ENCODE data around the gene DDX42. TPM values are rescaled to one million over a fixed set of nuclear protein-coding genes. Genes with fewer than 3 reads are reported as not detected.
A peak's percentile ranks its signal among the peaks of the same experiment; 100 is the strongest.

Gene DDX42
- total RNA-seq, 2 donors from 2014 or later: 119 to 121 TPM

- Mint-ChIP-seq H3K4me1 (peaks cover 28% of the 10 kb centered on the region), H3K4me3 (peak overlapping the region; percentile 26), H3K9me3 (no peaks in the 10 kb centered on the region), H3K27ac (peak overlapping the region; percentile 60), H3K27me3 (no peaks in the 10 kb centered on the region), H3K36me3 (ENCODE audit: low read depth) (peaks cover 100% of the 10 kb centered on the region)
- no peak for ATAC-seq (replicated peaks)
Observed at GRCh38 chr17:63823659-63824331, 49.8 kb downstream of the DDX42 start.

GRCh38 chr17:63824362-63824761, 50.4 kb downstream of the DDX42 start:
- Mint-ChIP-seq H3K27me3 (no peaks in the 10 kb centered on the region), H3K9me3 (no peaks in the 10 kb centered on the region), H3K4me3 (peak overlapping the region; percentile 26), H3K36me3 (ENCODE audit: low read depth) (peaks cover 100% of the 10 kb centered on the region), H3K4me1 (peaks cover 34% of the 10 kb centered on the region), H3K27ac (peak overlapping the region; percentile 60)
- ATAC-seq (replicated peaks): no peak

- ATAC-seq (replicated peaks): no peak
- Mint-ChIP-seq H3K27me3 (no peaks in the 10 kb centered on the region), H3K27ac (peak overlapping the region; percentile 98), H3K9me3 (no peaks in the 10 kb centered on the region), H3K4me1 (peaks cover 49% of the 10 kb centered on the region), H3K4me3 (peak overlapping the region; percentile 91), H3K36me3 (ENCODE audit: low read depth) (peaks cover 100% of the 10 kb centered on the region)
Observed at GRCh38 chr17:63826468-63827001, 52.6 kb downstream of the DDX42 start.

DNA sequence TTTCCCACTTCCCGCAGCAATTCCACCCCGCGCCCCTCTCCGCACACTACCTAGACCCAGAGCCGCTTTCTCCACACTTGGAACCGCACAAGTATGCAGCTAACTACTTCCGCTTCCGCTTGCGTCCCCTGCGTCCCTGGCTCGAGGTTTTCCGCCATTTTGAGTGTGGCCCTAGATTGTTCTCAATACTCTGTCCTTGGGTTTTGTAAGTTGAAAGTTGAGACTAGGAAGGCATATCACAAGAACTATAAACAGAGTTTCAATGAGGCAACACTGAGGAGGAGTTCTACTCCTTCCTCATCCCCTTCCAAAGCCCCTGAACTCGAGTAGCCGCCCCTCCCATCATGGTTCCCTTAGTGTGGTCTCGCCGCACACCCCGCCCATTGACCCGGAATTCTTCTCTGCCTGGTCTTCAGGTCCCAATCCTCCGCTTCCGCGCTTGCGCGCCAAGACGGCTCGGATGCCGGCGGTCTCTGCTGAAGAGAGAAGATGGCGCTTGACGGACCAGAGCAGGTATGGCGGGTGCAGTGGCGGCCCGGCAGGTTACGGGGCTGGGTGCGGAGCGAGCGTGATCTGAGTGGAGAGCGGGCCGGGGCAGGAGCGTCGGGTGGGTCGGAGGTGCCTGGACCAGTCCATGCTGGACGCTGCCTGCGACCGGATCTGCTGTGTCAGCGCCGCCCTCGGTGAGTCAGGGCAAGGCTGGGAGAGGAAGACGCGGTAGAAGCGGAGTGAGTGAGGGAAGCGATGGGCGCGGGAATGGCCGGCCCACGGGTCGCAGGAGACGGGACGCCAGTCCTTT, 53.2 kb downstream of the DDX42 start, which contains the start of the genes FTSJ3 and PSMC5:
TSS of gene FTSJ3 (minus strand) at position 662 of the 799 bp plus-strand sequence. CDS start 761 bp downstream, outside the sequence.
TSS of gene PSMC5 (plus strand) at position 430 of the 799 bp plus-strand sequence. CDS start at position 490, 60 bp downstream.
- ATAC-seq (replicated peaks): peak; percentile 96
- Mint-ChIP-seq H3K27ac (peak within 1 kb of the TSS; percentile 98), H3K4me3 (peak within 1 kb of the TSS; percentile 91), H3K4me1 (peaks cover 45% of the 10 kb centered on the region), H3K36me3 (ENCODE audit: low read depth) (peaks cover 100% of the 10 kb centered on the region), H3K27me3 (no peaks in the 10 kb centered on the region), H3K9me3 (no peaks in the 10 kb centered on the region)

DNA sequence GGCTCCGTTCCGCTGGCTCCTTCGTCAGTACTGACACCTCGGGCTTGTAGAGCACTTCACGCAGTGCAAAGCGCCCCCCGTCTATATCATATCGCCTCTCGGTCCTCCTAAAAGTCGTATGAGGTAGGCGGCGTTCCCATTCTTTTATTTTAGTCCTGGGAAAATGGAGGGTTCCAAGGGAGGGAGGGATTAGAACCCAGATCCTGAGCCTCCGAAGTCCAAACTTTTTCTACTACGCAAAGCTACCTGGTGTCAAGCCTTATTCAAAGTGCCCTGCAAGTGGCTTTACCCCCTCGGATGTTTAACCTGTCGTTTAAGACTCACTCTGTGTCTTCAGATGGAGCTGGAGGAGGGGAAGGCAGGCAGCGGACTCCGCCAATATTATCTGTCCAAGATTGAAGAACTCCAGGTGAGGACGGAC, 53.8 kb downstream of the DDX42 start:
- Mint-ChIP-seq H3K4me3 (peak overlapping the region; percentile 91), H3K4me1 (peaks cover 44% of the 10 kb centered on the region), H3K9me3 (no peaks in the 10 kb centered on the region), H3K27ac (peak overlapping the region; percentile 98), H3K36me3 (ENCODE audit: low read depth) (peaks cover 100% of the 10 kb centered on the region), H3K27me3 (no peaks in the 10 kb centered on the region)
- no peak for ATAC-seq (replicated peaks)

DNA sequence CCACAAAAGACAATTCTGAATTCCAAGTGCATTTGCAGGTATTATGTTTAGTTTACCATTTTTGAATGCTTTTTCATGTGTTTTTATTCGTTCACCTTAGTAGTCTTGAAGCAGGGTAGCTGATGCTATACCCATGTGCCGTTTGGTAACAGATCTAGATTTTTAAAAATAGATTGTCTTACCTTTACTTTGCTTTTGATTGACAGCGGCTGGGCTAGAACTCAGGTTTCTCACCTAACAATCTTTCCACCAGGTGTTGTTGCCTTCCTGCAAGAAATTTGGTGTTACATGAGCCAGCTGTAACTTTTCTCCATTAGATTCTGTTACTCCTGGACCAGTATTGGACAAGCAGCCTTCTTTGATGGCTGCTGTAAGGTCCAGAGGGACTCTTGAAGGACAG, 55.0 kb downstream of the DDX42 start:
- no peaks in the 10 kb centered on the region for H3K27me3 Mint-ChIP-seq
- ATAC-seq (replicated peaks): no peak
- H3K36me3 Mint-ChIP-seq (ENCODE audit: low read depth): peaks cover 100% of the 10 kb centered on the region
- no peaks in the 10 kb centered on the region for H3K9me3 Mint-ChIP-seq
- H3K27ac Mint-ChIP-seq: peak overlapping the region; percentile 80
- peaks cover 39% of the 10 kb centered on the region for H3K4me1 Mint-ChIP-seq
- H3K4me3 Mint-ChIP-seq: peak overlapping the region; percentile 91

DNA sequence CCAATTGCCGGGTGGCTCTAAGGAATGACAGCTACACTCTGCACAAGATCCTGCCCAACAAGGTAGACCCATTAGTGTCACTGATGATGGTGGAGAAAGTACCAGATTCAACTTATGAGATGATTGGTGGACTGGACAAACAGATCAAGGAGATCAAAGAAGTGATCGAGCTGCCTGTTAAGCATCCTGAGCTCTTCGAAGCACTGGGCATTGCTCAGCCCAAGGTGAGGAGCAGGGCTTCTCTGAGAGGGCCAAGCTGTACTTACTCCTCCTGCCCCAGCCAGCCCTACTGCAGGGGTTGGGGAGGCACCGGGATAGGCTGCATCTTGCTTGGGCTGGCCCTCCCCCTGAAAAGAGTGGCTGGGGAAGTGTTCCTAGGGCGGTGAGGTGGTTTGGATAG, 56.3 kb downstream of the DDX42 start:
- Mint-ChIP-seq H3K4me1 (peaks cover 30% of the 10 kb centered on the region), H3K9me3 (no peaks in the 10 kb centered on the region), H3K4me3 (peak overlapping the region; percentile 91), H3K36me3 (ENCODE audit: low read depth) (peaks cover 100% of the 10 kb centered on the region), H3K27ac (peak overlapping the region; percentile 80), H3K27me3 (no peaks in the 10 kb centered on the region)
- no peak for ATAC-seq (replicated peaks)

- H3K4me1 Mint-ChIP-seq: peaks cover 26% of the 10 kb centered on the region
Observed at GRCh38 chr17:63830904-63831491, 57.0 kb downstream of the DDX42 start.

GRCh38 chr17:63831505-63831904, 57.5 kb downstream of the DDX42 start:
- no peaks in the 10 kb centered on the region for H3K27me3 Mint-ChIP-seq
- H3K9me3 Mint-ChIP-seq: no peaks in the 10 kb centered on the region
- peak overlapping the region; percentile 80 for H3K27ac Mint-ChIP-seq
- H3K36me3 Mint-ChIP-seq (ENCODE audit: low read depth): peaks cover 100% of the 10 kb centered on the region
- ATAC-seq (replicated peaks): no peak
- H3K4me3 Mint-ChIP-seq: no peak overlapping the region
- peaks cover 26% of the 10 kb centered on the region for H3K4me1 Mint-ChIP-seq

More at GRCh38 chr17:63830904-63831491, 57.0 kb downstream of the DDX42 start:
- Mint-ChIP-seq H3K27me3 (no peaks in the 10 kb centered on the region), H3K27ac (peak overlapping the region; percentile 80), H3K4me3 (peak overlapping the region; percentile 91), H3K9me3 (no peaks in the 10 kb centered on the region), H3K36me3 (ENCODE audit: low read depth) (peaks cover 100% of the 10 kb centered on the region)
- no peak for ATAC-seq (replicated peaks)

GRCh38 chr17:63832014-63832413, 58.0 kb downstream of the DDX42 start:
- H3K27ac Mint-ChIP-seq: peak overlapping the region; percentile 80
- ATAC-seq (replicated peaks): no peak
- H3K9me3 Mint-ChIP-seq: no peaks in the 10 kb centered on the region
- peaks cover 26% of the 10 kb centered on the region for H3K4me1 Mint-ChIP-seq
- H3K27me3 Mint-ChIP-seq: no peaks in the 10 kb centered on the region
- H3K4me3 Mint-ChIP-seq: no peak overlapping the region
- peaks cover 100% of the 10 kb centered on the region for H3K36me3 Mint-ChIP-seq (ENCODE audit: low read depth)

GRCh38 chr17:63832455-63832854, 58.5 kb downstream of the DDX42 start:
- peaks cover 98% of the 10 kb centered on the region for H3K36me3 Mint-ChIP-seq (ENCODE audit: low read depth)
- ATAC-seq (replicated peaks): no peak

DNA sequence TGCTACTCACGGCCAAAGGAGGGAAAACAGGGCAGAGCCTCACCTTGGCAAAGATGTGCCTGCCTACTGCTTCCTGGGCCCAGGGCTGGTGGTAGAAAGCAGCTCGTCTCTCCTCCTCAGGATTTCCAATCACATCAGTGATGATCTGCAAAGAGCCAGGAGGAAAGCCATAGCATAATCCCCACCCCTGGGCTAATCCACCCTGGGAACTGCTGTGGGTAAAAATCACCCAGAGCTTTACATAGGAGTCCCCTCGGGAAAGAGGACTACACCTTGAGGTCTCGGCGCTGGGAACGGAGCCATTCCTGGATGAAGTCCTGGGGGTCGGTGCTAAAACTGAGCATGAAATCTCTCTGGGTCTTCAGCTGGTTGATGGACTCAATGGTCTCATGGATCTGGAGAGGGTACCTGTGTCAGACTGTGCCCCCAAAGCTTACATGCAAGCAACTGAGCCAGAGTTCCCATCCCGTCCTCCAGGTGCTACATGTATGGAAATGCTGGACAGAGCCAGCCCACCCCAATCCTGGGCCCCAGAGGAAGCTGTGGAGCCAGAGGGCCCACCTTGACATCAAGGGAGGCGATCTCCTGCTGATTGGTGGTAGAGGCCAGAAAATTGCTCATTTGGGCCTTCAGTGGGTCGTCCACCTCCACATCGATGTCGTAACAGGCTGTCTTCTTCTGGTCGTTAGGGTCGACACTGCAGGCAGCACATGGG, 59.2 kb downstream of the DDX42 start:
- Mint-ChIP-seq H3K36me3 (ENCODE audit: low read depth) (peaks cover 91% of the 10 kb centered on the region), H3K4me3 (no peak overlapping the region), H3K27ac (no peak overlapping the region), H3K9me3 (no peaks in the 10 kb centered on the region), H3K27me3 (no peaks in the 10 kb centered on the region), H3K4me1 (peaks cover 26% of the 10 kb centered on the region)
- ATAC-seq (replicated peaks): no peak

More at GRCh38 chr17:63832455-63832854, 58.5 kb downstream of the DDX42 start:
- Mint-ChIP-seq H3K27ac (peak overlapping the region; percentile 80), H3K9me3 (no peaks in the 10 kb centered on the region), H3K4me1 (peaks cover 26% of the 10 kb centered on the region), H3K4me3 (no peak overlapping the region), H3K27me3 (no peaks in the 10 kb centered on the region)

DNA sequence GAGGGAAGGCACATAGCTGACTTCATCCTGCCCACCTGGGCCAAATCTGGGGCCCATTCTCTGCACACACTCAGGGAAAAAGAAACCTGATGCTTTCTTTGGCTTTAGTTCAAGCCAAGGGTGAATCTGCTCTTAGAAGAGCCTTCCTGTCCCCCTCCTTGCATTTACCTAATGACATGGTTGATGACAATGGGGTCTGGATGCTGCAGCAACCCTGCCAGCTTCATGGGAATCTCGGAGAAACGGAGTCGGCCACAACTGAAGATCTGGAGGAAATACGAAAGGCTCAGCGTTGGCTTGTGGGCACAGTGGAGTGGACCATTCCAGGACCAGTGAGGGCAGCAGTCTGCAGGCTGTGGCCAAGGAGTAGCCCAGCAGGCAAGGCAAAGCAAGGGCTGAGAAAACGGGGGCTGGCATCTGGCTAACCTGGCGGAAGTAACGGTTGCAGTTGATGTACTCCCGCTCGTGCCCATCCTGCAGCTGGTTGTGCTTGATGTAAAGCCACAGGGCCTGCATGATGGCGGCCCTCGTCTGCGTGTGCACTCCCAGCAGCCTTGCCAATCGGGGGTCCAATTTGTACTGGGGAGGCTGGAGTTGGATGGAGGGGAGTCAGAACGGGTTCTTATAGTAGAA, 59.9 kb downstream of the DDX42 start:
- Mint-ChIP-seq H3K27me3 (no peaks in the 10 kb centered on the region), H3K4me3 (no peak overlapping the region), H3K36me3 (ENCODE audit: low read depth) (peaks cover 84% of the 10 kb centered on the region), H3K9me3 (no peaks in the 10 kb centered on the region), H3K27ac (peak overlapping the region; percentile 71), H3K4me1 (peaks cover 26% of the 10 kb centered on the region)
- ATAC-seq (replicated peaks): no peak
